Chondrocyte (in vitro differentiated cells): ENCODE measurements around the gene OR10C1. TPM values are rescaled to one million over a fixed set of nuclear protein-coding genes. Genes with fewer than 3 reads are reported as not detected.
A peak's percentile ranks its signal among the peaks of the same experiment; 100 is the strongest.

Experiments used
- DNase-seq: peaks from one replicate; pipeline ENCODE4 v3.0.0; 2021; ENCODE audit warnings: mixed read lengths, low spot score
- H3K27ac Mint-ChIP-seq: one replicate; pipeline ENCODE4 v1.8.0; 2021; ENCODE audit warnings: mild to moderate bottlenecking, moderate library complexity, mixed read lengths; ENCODE audit not compliant: unreplicated experiment
- H3K27me3 Mint-ChIP-seq: 2 replicates; pipeline ENCODE4 v1.8.0; 2021; ENCODE audit warnings: low read depth, mixed read lengths
- H3K36me3 Mint-ChIP-seq: 2 replicates; pipeline ENCODE4 v1.8.0; 2021; ENCODE audit warnings: low read depth, mixed read lengths
- H3K4me1 Mint-ChIP-seq: 2 replicates; pipeline ENCODE4 v1.8.0; 2021; ENCODE audit warnings: low read depth, mild to moderate bottlenecking, mixed read lengths
- H3K4me3 Mint-ChIP-seq: one replicate; pipeline ENCODE4 v1.8.0; 2021; ENCODE audit warnings: mild to moderate bottlenecking, moderate library complexity, mixed read lengths; ENCODE audit not compliant: unreplicated experiment
- H3K9me3 Mint-ChIP-seq: 2 replicates; pipeline ENCODE4 v1.8.0; 2021; ENCODE audit warnings: low read depth, mixed read lengths
- total RNA-seq: library from RNA; stranded (reverse); gene quantifications from 3 replicates; pipeline ENCODE4 v1.2.1, GENCODE V29; 2021
- TF ChIP-seq, protein P1 (sequence below): fragments of 200-600 bp; sonication (generic); IDR thresholded peaks from 2 replicates; pipeline ENCODE4 v1.5.0; 2021; ENCODE audit warnings: antibody characterized with exemption, mild to moderate bottlenecking, moderate library complexity

Gene OR10C1
- total RNA-seq, 1 donor from 2014 or later = not detected

DNA sequence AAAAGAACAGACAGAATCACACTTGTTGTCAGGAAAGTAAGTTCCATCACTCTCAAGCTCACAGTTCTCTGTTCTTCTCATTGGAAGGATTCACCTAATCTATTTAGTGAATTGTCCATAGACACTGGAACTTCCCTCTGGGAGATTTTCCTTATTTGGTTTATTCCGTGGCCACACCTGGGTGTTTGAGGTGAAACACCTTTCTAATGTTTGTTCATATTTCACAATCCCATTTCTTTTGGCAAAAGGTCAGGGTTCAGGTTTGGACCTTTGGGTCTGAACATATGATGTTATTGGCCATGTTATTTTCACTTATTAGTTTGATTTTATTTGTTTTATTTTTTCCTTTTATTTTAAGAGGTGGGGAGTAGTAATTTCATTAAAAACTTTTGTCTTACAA lies 44.6 kb downstream of the OR10C1 start:
- TF ChIP-seq, protein P1, sequence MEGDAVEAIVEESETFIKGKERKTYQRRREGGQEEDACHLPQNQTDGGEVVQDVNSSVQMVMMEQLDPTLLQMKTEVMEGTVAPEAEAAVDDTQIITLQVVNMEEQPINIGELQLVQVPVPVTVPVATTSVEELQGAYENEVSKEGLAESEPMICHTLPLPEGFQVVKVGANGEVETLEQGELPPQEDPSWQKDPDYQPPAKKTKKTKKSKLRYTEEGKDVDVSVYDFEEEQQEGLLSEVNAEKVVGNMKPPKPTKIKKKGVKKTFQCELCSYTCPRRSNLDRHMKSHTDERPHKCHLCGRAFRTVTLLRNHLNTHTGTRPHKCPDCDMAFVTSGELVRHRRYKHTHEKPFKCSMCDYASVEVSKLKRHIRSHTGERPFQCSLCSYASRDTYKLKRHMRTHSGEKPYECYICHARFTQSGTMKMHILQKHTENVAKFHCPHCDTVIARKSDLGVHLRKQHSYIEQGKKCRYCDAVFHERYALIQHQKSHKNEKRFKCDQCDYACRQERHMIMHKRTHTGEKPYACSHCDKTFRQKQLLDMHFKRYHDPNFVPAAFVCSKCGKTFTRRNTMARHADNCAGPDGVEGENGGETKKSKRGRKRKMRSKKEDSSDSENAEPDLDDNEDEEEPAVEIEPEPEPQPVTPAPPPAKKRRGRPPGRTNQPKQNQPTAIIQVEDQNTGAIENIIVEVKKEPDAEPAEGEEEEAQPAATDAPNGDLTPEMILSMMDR = no peak
- Mint-ChIP-seq H3K27me3 (no peaks in the 10 kb centered on the region), H3K4me1 (peaks cover 15% of the 10 kb centered on the region), H3K36me3 (no peaks in the 10 kb centered on the region), H3K27ac (peak overlapping the region; percentile 69), H3K4me3 (no peak overlapping the region), H3K9me3 (peaks cover 10% of the 10 kb centered on the region)
- DNase-seq = no peak

DNA sequence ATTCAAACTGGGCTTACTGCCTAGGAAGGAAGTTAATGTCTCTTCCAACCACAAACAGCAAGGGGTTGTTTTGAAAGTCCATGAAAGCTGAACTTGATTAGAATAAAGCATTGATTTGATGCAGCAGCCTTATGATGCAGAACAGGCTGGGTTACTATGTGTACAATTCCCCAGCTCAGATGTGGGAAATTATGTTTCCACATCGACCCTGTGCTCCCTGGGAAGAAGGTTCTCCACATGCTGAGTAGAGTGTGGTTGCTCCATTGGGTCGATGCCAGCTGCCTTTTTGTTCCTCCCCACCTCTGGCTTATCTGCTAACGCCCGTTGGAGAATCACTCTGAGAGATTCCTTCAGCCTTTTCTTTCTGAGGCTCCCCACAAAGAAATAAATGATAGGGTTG lies 47.5 kb downstream of the OR10C1 start:
- H3K9me3 Mint-ChIP-seq = peaks cover 8% of the 10 kb centered on the region
- DNase-seq = no peak
- H3K36me3 Mint-ChIP-seq = no peaks in the 10 kb centered on the region
- TF ChIP-seq, protein P1 = no peak
- no peaks in the 10 kb centered on the region for H3K27me3 Mint-ChIP-seq
- no peak overlapping the region for H3K27ac Mint-ChIP-seq
- H3K4me1 Mint-ChIP-seq = peaks cover 15% of the 10 kb centered on the region
- no peak overlapping the region for H3K4me3 Mint-ChIP-seq

DNA sequence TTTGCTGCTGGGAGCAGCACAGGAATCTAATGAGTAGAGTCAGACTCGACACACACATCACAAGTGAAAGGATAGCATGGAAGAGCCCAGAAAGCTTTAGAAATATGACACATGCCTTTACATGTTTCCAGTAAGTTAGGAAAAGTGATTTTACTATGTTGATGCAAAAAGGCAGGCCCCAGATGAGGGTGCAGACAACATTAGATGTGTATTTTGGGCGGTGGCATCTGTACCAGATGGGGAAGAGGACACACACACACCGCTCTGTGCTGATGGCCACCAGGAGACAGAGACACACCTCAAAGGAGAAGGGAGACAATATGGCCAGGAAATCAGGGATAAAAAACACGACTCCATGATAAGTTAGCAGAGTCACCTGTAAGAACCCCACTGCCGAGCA lies 48.0 kb downstream of the OR10C1 start:
- no peak for DNase-seq
- Mint-ChIP-seq H3K27ac (no peak overlapping the region), H3K9me3 (peaks cover 4% of the 10 kb centered on the region), H3K4me1 (peaks cover 15% of the 10 kb centered on the region), H3K27me3 (no peaks in the 10 kb centered on the region), H3K4me3 (no peak overlapping the region), H3K36me3 (no peaks in the 10 kb centered on the region)
- TF ChIP-seq, protein P1 = no peak

DNA sequence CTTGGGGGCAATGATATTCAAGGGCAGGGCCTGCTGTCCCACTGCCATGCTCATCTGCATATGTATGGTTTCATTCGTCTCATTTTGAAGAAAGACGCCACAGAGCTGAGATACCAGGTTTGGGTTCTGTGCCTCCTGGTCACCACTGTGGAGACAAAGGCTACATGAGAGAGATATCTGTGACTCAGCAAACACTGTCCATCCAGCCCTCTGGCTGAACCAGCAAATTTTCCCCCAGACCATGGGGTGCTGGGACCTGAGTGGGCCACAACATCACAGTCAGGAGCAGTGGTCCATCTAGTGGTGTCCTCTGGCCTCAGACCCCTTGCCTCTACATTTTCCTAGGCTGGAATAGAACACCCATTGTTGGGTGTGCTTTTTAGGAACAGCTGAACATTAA lies 48.6 kb downstream of the OR10C1 start, which contains the start of gene MAS1L:
Gene MAS1L, minus strand, starts transcription at position 297 of the 400 bp plus-strand sequence. Its CDS starts 54 bp downstream, at position 243.
- Mint-ChIP-seq H3K27me3 (no peaks in the 10 kb centered on the region), H3K27ac (no peak within 1 kb of the TSS), H3K9me3 (peaks cover under 1% of the 10 kb centered on the region), H3K4me3 (no peak within 1 kb of the TSS), H3K36me3 (no peaks in the 10 kb centered on the region), H3K4me1 (peaks cover 12% of the 10 kb centered on the region)
- TF ChIP-seq, protein P1 = no peak
- DNase-seq = no peak

DNA sequence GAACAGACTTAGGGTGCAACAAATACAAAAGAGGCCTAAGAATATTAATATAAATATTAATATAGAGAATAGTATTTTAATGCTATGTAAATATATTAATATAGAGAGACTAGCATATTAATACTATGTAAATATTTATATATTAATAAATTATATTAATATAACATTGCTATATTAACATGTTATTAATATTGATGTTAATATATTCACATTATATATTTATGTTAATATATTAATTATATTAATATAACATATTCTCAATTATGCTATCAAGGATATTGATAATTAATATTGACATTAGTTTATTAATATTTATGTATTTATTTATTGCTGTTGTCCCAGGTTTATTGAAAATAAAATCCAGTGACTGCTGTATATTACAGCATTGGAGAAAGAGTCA lies 49.8 kb downstream of the OR10C1 start:
- no peak overlapping the region for H3K4me3 Mint-ChIP-seq
- no peaks in the 10 kb centered on the region for H3K36me3 Mint-ChIP-seq
- H3K27ac Mint-ChIP-seq = no peak overlapping the region
- DNase-seq = no peak
- H3K9me3 Mint-ChIP-seq = no peaks in the 10 kb centered on the region
- TF ChIP-seq, protein P1 = no peak
- H3K27me3 Mint-ChIP-seq = peaks cover 2% of the 10 kb centered on the region
- H3K4me1 Mint-ChIP-seq = peaks cover 2% of the 10 kb centered on the region
